Measurements from ENCODE around the gene C6orf132. TPM values are rescaled to one million over a fixed set of nuclear protein-coding genes. Genes with fewer than 3 reads are reported as not detected.
A peak's percentile ranks its signal among the peaks of the same experiment; 100 is the strongest.

Gene C6orf132
- total RNA-seq, 1 donor from 2014 or later, result 22.9 TPM

DNA sequence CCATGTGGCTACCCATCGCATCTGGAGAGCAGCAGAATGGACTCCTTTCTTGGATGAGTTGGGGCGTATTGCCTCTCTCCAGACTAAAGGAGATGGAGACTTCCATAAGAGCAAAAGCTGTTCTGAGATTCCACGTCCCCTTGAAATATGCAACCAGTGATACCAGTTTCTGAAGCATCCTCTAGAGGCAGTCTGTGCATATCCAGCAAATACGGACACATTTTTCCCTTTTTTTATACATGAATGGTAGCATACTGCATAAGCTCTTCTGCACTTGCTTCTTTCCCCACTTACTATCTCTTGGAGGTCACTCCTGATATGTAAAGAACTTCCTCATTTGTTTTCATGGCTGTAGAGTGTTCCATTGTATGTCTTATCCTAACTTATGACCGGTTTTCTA lies 57.5 kb downstream of the C6orf132 start:
- Mint-ChIP-seq H3K27ac (no peak overlapping the region), H3K9me3 (no peaks in the 10 kb centered on the region), H3K27me3 (no peaks in the 10 kb centered on the region), H3K36me3 (no peaks in the 10 kb centered on the region), H3K4me1 (ENCODE audit: unreplicated experiment) (peaks cover 4% of the 10 kb centered on the region), H3K4me3 (no peak overlapping the region)
- TF ChIP-seq, protein P1, sequence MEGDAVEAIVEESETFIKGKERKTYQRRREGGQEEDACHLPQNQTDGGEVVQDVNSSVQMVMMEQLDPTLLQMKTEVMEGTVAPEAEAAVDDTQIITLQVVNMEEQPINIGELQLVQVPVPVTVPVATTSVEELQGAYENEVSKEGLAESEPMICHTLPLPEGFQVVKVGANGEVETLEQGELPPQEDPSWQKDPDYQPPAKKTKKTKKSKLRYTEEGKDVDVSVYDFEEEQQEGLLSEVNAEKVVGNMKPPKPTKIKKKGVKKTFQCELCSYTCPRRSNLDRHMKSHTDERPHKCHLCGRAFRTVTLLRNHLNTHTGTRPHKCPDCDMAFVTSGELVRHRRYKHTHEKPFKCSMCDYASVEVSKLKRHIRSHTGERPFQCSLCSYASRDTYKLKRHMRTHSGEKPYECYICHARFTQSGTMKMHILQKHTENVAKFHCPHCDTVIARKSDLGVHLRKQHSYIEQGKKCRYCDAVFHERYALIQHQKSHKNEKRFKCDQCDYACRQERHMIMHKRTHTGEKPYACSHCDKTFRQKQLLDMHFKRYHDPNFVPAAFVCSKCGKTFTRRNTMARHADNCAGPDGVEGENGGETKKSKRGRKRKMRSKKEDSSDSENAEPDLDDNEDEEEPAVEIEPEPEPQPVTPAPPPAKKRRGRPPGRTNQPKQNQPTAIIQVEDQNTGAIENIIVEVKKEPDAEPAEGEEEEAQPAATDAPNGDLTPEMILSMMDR (conservative IDR thresholded peaks at IDR 0.05), result peak; percentile 24
- no peak for DNase-seq (ENCODE audit: extremely low spot score, unreplicated experiment)

DNA sequence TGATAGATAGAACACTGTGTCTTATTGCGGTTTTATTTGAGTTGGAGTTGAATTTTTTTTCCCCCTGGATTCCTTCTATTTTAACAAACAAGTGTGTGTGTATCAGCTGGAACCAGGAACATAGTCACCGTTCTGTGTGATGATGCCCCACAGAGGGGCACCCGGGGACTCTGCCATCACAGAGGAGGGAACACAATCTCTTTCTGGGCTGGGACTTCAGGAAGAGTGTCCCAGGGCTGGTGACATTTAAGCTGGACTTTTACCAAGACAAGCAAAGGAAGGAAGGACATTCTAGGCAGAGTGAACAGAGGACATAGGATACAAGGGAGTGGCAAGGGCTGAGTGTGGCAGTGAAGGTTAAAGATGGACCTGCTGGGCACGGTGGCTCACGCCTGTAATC lies 58.9 kb downstream of the C6orf132 start:
- TF ChIP-seq, protein P1 (conservative IDR thresholded peaks at IDR 0.05), result no peak
- DNase-seq (ENCODE audit: extremely low spot score, unreplicated experiment), result no peak
- peaks cover 4% of the 10 kb centered on the region for H3K4me1 Mint-ChIP-seq (ENCODE audit: unreplicated experiment)
- H3K27ac Mint-ChIP-seq, result no peak overlapping the region
- no peak overlapping the region for H3K4me3 Mint-ChIP-seq
- H3K36me3 Mint-ChIP-seq, result no peaks in the 10 kb centered on the region
- H3K9me3 Mint-ChIP-seq, result no peaks in the 10 kb centered on the region
- no peaks in the 10 kb centered on the region for H3K27me3 Mint-ChIP-seq

DNA sequence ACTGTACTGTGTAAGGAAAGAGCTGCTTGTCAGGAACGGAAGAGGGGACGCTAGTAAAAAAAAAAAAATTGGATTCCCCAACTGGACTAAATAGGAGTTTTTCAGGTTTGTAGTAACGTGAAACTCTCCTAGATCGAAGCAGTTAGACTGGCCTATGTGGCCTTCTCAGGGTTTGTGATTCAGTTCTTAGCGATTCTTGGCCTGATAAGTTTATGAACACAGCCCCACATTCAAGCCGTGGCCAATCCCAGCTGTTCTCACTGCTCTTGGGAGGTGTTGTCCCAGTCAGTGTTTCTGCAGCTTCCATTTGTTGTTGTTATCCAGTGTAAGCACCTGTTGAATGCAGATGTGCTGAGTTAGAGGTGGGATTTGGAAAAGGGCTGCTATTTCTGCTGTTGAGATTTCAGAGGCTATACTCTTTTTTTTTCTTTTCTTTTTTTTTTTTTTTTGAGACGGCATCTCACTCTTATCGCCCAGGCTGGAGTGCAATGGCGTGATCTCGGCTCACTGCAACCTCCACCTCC lies 62.4 kb downstream of the C6orf132 start:
- TF ChIP-seq, protein P1 (conservative IDR thresholded peaks at IDR 0.05), result no peak
- Mint-ChIP-seq H3K36me3 (peaks cover 3% of the 10 kb centered on the region), H3K27ac (no peak overlapping the region), H3K4me1 (ENCODE audit: unreplicated experiment) (peaks cover 5% of the 10 kb centered on the region), H3K4me3 (no peak overlapping the region), H3K27me3 (no peaks in the 10 kb centered on the region), H3K9me3 (no peaks in the 10 kb centered on the region)
- no peak for DNase-seq (ENCODE audit: extremely low spot score, unreplicated experiment)

DNA sequence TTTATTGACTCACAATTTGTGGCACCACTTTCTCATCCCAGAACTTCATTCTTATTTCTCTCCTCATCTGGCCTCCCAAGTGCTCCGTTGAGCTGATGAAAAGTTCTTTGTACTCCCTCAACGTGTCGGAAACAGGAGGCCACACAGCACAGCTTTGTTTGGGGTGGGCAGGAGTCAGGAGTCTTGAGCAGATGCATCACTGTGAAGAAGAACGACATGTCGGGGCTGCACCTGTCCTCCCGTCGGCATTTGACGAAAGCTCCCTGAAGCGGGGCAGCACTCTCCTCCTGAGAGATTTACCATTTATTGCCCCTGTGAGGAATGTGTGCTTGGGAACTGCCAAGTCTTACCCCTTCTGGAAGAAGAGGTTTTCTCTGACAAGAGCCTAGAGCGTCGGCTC lies 64.0 kb downstream of the C6orf132 start:
- no peak overlapping the region for H3K27ac Mint-ChIP-seq
- H3K36me3 Mint-ChIP-seq, result peaks cover 9% of the 10 kb centered on the region
- TF ChIP-seq, protein P1 (conservative IDR thresholded peaks at IDR 0.05), result no peak
- no peaks in the 10 kb centered on the region for H3K27me3 Mint-ChIP-seq
- DNase-seq (ENCODE audit: extremely low spot score, unreplicated experiment), result no peak
- H3K4me3 Mint-ChIP-seq, result no peak overlapping the region
- no peaks in the 10 kb centered on the region for H3K9me3 Mint-ChIP-seq
- peaks cover 5% of the 10 kb centered on the region for H3K4me1 Mint-ChIP-seq (ENCODE audit: unreplicated experiment)

DNA sequence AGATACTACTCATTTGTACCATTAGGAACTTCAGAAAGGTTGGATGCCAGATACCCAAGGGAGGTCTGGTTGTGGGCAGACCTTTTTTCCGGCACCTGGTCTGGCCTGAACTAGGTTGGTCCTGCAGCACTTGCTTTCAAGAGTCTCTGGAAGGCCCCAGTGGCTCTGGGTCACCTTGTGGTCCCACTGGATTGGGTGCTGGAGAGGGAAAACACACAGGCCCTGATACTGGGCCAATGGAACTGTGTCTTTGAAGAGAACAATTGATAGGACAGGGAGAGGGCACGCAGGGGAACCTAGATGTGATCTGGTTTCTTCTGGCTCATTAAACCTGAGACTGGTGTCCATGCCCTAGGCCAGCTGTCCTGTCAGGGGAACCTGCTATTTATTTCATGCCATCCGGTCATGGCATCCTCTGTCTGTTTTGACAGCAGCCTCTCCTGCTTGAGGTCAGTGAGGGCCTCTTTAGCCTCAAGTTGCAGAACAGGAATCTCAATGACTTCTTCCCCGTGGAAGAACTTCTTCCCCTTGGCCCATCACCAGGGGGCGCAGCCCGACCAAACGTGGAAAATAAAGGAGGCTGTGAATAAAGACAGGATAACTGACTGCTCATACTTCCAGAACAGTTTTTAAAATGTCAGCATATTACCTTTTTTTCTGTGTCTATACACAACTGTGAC lies 67.1 kb downstream of the C6orf132 start:
- H3K27me3 Mint-ChIP-seq, result no peaks in the 10 kb centered on the region
- H3K27ac Mint-ChIP-seq, result peak overlapping the region; percentile 76
- H3K36me3 Mint-ChIP-seq, result peaks cover 22% of the 10 kb centered on the region
- H3K4me1 Mint-ChIP-seq (ENCODE audit: unreplicated experiment), result peaks cover 5% of the 10 kb centered on the region
- H3K4me3 Mint-ChIP-seq, result no peak overlapping the region
- no peaks in the 10 kb centered on the region for H3K9me3 Mint-ChIP-seq
- TF ChIP-seq, protein P1 (conservative IDR thresholded peaks at IDR 0.05), result peak; percentile 91
- peak; percentile 85 for DNase-seq (ENCODE audit: extremely low spot score, unreplicated experiment)

Measured in type B pancreatic cell (in vitro differentiated cells).